ENCODE data around the gene FASTKD3. TPM values are rescaled to one million over a fixed set of nuclear protein-coding genes. Genes with fewer than 3 reads are reported as not detected.

FASTKD3 gene
- total RNA-seq, 2 experiments from 2014 or later: 4.0 to 7.7 TPM

DNA sequence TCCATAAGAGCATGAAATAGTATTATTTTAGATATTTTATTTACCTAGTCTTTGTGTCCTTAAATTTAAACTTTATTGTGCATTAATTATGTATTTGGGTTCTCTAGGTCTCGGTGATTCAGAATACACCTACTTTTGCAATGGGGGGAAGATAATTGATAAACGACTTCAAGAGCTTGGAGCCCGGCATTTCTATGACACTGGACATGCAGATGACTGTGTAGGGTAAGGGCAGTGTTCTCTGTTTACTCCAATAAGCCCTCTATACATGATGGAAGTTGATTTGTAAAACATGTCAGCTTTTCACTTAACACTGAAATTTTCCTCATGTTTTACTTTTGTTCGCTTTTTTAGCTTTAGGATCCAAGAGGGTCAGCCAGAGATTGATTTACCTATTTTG, 6.3 kb upstream of the FASTKD3 start:
- intact Hi-C loops (cut with micrococcal nuclease): loop anchor here (10.0 kb wide), 1 partner anchor 580 kb away; no protein-coding TSS in a partner anchor
- DNase-seq: no peak
- Mint-ChIP-seq H3K27me3 (ENCODE audit: low read depth) (no peaks in the 10 kb centered on the region), H3K36me3 (ENCODE audit: low read depth) (peaks cover 52% of the 10 kb centered on the region), H3K4me1 (ENCODE audit: low read depth) (peaks cover 71% of the 10 kb centered on the region), H3K4me3 (no peak overlapping the region), H3K27ac (no peak overlapping the region), H3K9me3 (no peaks in the 10 kb centered on the region)
- CTCF ChIA-PET: interaction anchor here (3.2 kb wide), 1 partner anchor 11 kb away, joined by 15 read pairs; no protein-coding TSS in a partner anchor

DNA sequence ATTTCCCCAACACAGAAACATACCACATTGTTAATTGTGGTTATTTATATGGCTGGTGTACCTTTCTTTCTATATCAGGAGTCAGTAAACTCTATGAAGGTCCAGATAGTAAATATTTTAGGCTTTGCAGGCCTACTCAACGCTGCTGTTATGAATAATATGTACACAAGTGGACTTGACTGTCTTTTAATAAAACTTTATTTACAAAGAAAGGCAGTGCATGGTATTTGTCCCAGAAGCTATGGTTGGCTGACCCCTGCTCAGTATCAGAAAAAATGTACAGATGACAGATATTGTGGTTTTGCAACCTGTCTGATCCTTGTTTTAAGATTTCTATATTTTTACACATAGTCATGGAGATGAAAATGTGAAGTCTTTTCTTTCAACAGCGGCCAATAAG, 5.8 kb upstream of the FASTKD3 start:
- no peaks in the 10 kb centered on the region for H3K9me3 Mint-ChIP-seq
- H3K36me3 Mint-ChIP-seq (ENCODE audit: low read depth): peaks cover 48% of the 10 kb centered on the region
- intact Hi-C loops (cut with micrococcal nuclease): loop anchor here (5.0 to 10.0 kb wide), 2 partner anchors 580 to 1497 kb away; partner anchors contain the start of gene MED10
- H3K27ac Mint-ChIP-seq: no peak overlapping the region
- peaks cover 75% of the 10 kb centered on the region for H3K4me1 Mint-ChIP-seq (ENCODE audit: low read depth)
- DNase-seq: no peak
- no peaks in the 10 kb centered on the region for H3K27me3 Mint-ChIP-seq (ENCODE audit: low read depth)
- H3K4me3 Mint-ChIP-seq: no peak overlapping the region
- CTCF ChIA-PET: interaction anchor here (1.1 to 3.2 kb wide), 2 partner anchors 11 to 18 kb away, joined by 4 to 15 read pairs; no protein-coding TSS in a partner anchor

DNA sequence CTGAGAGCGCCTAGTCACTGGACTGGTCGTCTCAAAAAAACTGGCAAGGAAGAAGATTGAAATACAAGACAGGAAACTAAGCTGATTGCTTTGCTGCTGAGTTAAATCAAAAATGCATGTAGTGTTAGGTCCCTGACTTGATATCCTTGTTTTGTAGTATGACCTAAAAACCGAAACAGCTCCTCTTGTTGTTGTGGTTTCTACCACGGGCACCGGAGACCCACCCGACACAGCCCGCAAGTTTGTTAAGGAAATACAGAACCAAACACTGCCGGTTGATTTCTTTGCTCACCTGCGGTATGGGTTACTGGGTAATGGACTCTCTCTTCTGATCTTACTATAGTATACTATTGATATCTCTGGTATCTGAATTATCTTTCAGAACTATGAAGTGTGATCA, 4.4 kb upstream of the FASTKD3 start:
- CTCF ChIA-PET: interaction anchor here (0.9 to 1.8 kb wide), 4 partner anchors 8 to 16 kb away, joined by 3 to 5 read pairs (median 4); no protein-coding TSS in a partner anchor
- Mint-ChIP-seq H3K9me3 (no peaks in the 10 kb centered on the region), H3K27ac (no peak overlapping the region), H3K4me3 (peak overlapping the region; percentile 2), H3K27me3 (ENCODE audit: low read depth) (no peaks in the 10 kb centered on the region), H3K36me3 (ENCODE audit: low read depth) (peaks cover 48% of the 10 kb centered on the region), H3K4me1 (ENCODE audit: low read depth) (peaks cover 64% of the 10 kb centered on the region)
- DNase-seq: peak; percentile 46
- intact Hi-C loops (cut with micrococcal nuclease): loop anchor here (5.0 to 10.0 kb wide), 2 partner anchors 582 to 1496 kb away; partner anchors contain the start of gene MED10

DNA sequence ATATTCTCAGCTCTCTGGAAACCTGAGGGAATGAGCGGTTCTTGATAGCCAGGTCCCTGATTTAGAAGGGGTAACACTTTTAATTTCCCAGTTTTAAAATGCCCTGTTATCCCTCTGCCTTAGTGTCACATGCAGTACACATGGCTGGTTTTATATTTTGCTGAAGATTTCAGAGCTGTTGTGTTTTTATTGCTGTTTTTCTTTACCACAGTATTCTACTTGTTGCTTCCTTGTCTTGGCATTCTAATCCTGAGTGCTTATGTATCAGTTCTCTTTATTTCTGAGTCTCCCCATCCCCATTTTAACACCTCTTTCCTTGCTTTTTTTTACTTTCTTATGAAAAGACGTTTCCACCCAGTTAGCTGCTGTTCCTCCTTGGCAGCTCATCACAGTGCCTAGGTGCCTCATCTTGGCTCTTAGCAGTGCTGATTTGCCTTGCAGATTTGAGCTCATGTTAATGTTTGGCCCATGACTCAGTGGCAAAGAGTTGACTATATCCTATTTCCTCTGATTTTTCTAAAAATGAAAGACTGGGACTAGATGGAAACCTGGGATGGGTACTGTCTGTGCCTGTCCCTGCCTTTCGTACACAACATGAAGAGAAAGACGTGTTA, 3.8 kb upstream of the FASTKD3 start:
- Mint-ChIP-seq H3K9me3 (no peaks in the 10 kb centered on the region), H3K4me1 (ENCODE audit: low read depth) (peaks cover 60% of the 10 kb centered on the region), H3K27me3 (ENCODE audit: low read depth) (no peaks in the 10 kb centered on the region), H3K36me3 (ENCODE audit: low read depth) (peaks cover 42% of the 10 kb centered on the region), H3K27ac (no peak overlapping the region), H3K4me3 (peak overlapping the region; percentile 2)
- CTCF ChIA-PET: interaction anchor here (0.9 to 1.8 kb wide), 3 partner anchors 9 to 16 kb away, joined by 3 to 5 read pairs (median 4); no protein-coding TSS in a partner anchor
- no peak for DNase-seq
- intact Hi-C loops (cut with micrococcal nuclease): loop anchor here (5.0 to 10.0 kb wide), 2 partner anchors 582 to 1495 kb away; partner anchors contain the start of gene MED10

DNA sequence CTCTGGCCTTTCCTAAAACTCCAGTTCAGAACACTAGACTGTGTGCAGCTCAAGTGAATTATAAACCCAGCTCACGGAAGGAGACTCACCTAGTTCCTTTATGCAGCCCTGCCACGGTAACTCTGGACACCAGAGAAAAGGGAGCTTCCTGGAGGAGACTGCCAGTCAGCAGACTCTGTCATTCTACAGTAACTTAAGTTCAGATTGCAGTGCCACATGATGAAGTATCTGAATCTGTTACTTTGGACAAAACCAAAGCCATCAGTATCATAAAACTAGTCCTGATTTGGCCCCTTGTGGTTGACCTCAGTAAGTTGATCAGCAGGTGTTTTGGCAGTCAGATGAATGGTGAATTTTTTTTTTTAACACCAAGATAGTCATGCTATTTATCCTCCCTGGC, 2.8 kb upstream of the FASTKD3 start:
- CTCF ChIA-PET: interaction anchor here (1.8 kb wide), 1 partner anchor 14 kb away, joined by 5 read pairs; no protein-coding TSS in a partner anchor
- intact Hi-C loops (cut with micrococcal nuclease): loop anchor here (5.0 to 10.0 kb wide), 2 partner anchors 583 to 1494 kb away; partner anchors contain the start of gene MED10
- DNase-seq: no peak
- Mint-ChIP-seq H3K4me1 (ENCODE audit: low read depth) (peaks cover 62% of the 10 kb centered on the region), H3K36me3 (ENCODE audit: low read depth) (peaks cover 38% of the 10 kb centered on the region), H3K27me3 (ENCODE audit: low read depth) (no peaks in the 10 kb centered on the region), H3K27ac (no peak overlapping the region), H3K4me3 (no peak overlapping the region), H3K9me3 (no peaks in the 10 kb centered on the region)

DNA sequence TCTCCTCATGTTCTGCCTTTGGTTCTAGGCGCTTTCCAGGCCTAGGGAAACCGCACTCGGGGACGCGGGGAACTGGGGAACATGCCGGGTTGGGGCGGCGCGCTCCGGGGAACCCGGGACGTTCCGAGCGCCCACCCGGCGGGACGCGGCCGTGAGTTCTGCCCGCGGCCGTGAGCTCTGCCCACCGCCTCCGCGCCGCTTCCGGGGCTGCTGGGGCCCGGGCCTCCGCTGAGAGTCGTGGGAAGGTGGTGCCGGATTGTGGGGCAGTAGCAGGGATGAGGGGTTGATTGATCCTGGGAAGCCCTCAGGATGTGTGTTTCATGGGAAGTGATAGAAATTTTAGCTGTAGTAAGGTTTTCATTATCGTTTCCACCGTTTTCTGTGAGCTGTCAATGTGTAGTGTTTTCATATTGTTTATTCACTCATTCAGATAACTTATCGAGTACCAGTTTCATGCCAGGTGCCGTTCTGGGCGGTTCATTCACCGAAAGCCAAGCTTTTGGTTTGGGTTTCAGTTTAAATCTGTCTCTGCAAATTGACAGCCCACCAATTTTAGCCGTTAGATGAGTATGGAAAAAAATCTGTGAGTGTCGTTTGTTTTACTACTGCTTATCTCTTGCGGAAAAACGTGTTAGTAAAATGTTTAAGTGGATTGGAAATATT, 774 bp upstream of the FASTKD3 start:
- peaks cover 34% of the 10 kb centered on the region for H3K36me3 Mint-ChIP-seq (ENCODE audit: low read depth)
- H3K4me3 Mint-ChIP-seq: peak overlapping the region; percentile 96
- H3K27ac Mint-ChIP-seq: peak overlapping the region; percentile 82
- H3K9me3 Mint-ChIP-seq: no peaks in the 10 kb centered on the region
- no peaks in the 10 kb centered on the region for H3K27me3 Mint-ChIP-seq (ENCODE audit: low read depth)
- H3K4me1 Mint-ChIP-seq (ENCODE audit: low read depth): peaks cover 67% of the 10 kb centered on the region
- intact Hi-C loops (cut with micrococcal nuclease): loop anchor here (1.0 to 10.0 kb wide), 6 partner anchors 9 to 1492 kb away; partner anchors contain the start of genes MED10, NSUN2, SRD5A1 and TENT4A
- CTCF ChIA-PET: interaction anchor here (1.4 to 2.9 kb wide), 2 partner anchors 11 to 18 kb away, joined by 3 to 12 read pairs; no protein-coding TSS in a partner anchor
- DNase-seq: peak; percentile 49

DNA sequence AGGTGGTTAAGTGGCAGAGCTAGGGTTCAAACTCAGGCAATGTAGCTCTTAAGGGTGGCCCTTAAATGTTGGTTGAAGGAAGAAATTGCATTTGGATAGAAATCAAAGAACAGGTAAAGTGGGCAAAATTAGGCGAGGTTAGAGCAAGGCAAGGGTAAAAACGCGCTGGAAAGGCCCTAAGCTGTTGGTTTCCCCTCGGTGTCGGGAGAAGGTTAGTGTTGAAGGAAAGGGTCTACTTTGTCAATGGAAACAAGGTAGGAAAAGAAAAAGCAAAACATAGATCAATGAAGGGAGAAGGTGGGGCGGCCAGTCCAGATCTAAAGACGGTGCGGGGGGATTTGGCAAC, 431 bp downstream of the FASTKD3 start:
- no peaks in the 10 kb centered on the region for H3K27me3 Mint-ChIP-seq (ENCODE audit: low read depth)
- DNase-seq: no peak
- H3K36me3 Mint-ChIP-seq (ENCODE audit: low read depth): peaks cover 32% of the 10 kb centered on the region
- peaks cover 60% of the 10 kb centered on the region for H3K4me1 Mint-ChIP-seq (ENCODE audit: low read depth)
- intact Hi-C loops (cut with micrococcal nuclease): loop anchor here (2.0 kb wide), 2 partner anchors 1040 to 1156 kb away; partner anchors contain the start of gene TENT4A
- H3K9me3 Mint-ChIP-seq: no peaks in the 10 kb centered on the region
- H3K27ac Mint-ChIP-seq: peak overlapping the region; percentile 72
- H3K4me3 Mint-ChIP-seq: peak overlapping the region; percentile 96
- CTCF ChIA-PET: interaction anchor here (0.7 to 2.9 kb wide), 3 partner anchors 12 to 1586 kb away, joined by 3 to 12 read pairs (median 3); no protein-coding TSS in a partner anchor

DNA sequence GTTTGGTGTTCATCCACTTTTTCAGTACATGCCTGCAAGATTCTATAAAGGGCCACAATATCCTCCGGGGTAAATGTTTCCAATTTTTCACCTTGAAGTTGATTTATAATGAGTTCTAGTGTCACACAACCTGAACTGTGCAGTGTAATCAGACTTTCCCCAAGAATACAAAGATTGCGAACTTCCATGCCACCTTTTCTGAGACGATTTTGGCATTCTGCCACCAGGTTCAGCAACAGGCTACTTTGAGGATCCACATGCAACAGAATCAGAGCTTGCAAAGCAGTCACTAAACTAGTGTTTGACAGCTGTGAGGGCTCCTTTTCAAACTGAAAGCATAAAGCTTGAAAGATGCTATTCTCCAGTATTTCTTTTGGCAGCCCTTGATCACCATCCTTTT, 1.6 kb downstream of the FASTKD3 start:
- Mint-ChIP-seq H3K4me1 (ENCODE audit: low read depth) (peaks cover 49% of the 10 kb centered on the region), H3K4me3 (no peak overlapping the region), H3K36me3 (ENCODE audit: low read depth) (peaks cover 30% of the 10 kb centered on the region), H3K27ac (no peak overlapping the region), H3K27me3 (ENCODE audit: low read depth) (no peaks in the 10 kb centered on the region), H3K9me3 (no peaks in the 10 kb centered on the region)
- CTCF ChIA-PET: interaction anchor here (2.9 kb wide), 1 partner anchor 20 kb away, joined by 12 read pairs; no protein-coding TSS in a partner anchor
- intact Hi-C loops (cut with micrococcal nuclease): no loop called here
- no peak for DNase-seq

DNA sequence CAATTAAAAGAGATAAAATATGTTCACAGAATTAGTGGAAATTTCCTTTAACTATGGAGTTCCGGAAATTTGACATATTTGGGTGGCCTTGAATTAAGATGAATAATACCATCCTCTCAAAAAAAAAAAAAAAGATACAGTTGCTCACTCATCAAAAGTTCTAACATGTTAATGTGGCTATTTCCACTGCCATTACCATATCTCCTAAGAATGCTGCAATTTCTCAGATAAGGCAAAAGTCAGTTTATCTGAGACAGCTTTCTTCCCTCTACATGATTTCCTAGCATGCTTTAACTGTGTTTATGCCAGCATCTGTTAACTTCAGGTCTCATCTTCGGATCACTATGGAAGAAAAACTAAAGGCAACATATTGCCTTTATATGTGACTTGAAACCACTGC, 2.6 kb downstream of the FASTKD3 start:
- Mint-ChIP-seq H3K4me1 (ENCODE audit: low read depth) (peaks cover 38% of the 10 kb centered on the region), H3K9me3 (no peaks in the 10 kb centered on the region), H3K27me3 (ENCODE audit: low read depth) (no peaks in the 10 kb centered on the region), H3K27ac (no peak overlapping the region), H3K4me3 (no peak overlapping the region), H3K36me3 (ENCODE audit: low read depth) (peaks cover 33% of the 10 kb centered on the region)
- no peak for DNase-seq
- CTCF ChIA-PET: no interaction called here
- intact Hi-C loops (cut with micrococcal nuclease): no loop called here

DNA sequence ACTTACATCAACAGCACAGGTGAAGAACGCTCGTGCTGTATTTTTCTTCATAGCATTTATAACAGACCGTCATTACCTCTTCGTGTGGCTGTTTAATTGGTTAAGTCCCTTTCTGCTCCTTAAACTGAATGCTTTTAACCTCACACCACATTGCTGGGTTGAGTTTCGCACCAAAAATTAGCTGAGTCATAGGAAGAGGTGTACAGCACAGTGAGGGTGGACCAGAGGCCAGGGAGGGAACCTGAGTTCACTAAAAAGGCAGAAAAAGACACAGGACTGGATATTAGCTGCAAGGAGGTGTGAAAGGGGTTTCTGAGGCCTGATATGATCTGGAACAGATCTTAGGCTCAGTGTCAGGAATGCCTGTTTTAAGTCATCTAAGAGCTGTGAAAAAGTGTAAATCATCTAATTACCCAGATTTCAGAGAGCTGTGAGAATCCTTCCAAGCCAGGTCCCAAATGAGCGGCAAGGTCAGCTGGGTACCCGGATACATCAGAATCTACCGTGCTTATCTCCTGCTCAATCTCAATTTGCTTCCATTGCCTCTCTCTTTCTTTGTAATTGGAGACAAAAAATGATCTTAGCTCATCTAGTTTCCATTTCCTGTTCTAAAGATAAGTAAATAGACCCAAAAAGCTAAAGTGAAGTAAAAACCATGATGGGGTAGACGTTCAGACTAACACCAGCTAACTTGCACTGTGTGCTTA, 10.8 kb downstream of the FASTKD3 start:
- CTCF ChIA-PET: interaction anchor here (0.7 to 3.1 kb wide), 7 partner anchors 8 to 74 kb away, joined by 3 to 12 read pairs (median 4); partner anchors contain the start of genes FASTKD3 and MTRR
- no peak for DNase-seq
- Mint-ChIP-seq H3K36me3 (ENCODE audit: low read depth) (peaks cover 24% of the 10 kb centered on the region), H3K4me3 (no peak overlapping the region), H3K4me1 (ENCODE audit: low read depth) (peaks cover 16% of the 10 kb centered on the region), H3K9me3 (no peaks in the 10 kb centered on the region), H3K27me3 (ENCODE audit: low read depth) (no peaks in the 10 kb centered on the region), H3K27ac (peak overlapping the region; percentile 39)
- intact Hi-C loops (cut with micrococcal nuclease): loop anchor here (2.0 to 5.0 kb wide), 3 partner anchors 103 to 1091 kb away; no protein-coding TSS in a partner anchor

DNA sequence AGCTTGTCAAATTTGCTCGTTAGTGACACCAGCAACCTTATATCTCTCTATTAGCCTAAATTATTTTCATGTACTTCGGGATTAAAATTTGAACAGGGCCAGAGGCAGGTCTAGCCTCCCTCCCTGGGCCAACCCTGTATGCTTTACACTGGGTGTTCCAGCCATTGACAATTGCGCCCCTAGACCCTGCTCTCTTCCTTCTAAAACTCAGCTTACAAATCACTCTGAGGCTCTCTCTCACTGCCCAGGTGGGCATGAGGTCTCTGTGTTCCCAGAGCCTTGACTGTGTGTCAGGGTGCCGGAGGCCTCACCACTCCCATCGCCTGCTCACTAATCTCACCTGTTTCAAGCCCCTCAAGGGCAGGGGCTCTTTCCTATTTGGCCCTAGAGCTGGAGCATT, 11.5 kb downstream of the FASTKD3 start:
- intact Hi-C loops (cut with micrococcal nuclease): loop anchor here (2.0 to 5.0 kb wide), 3 partner anchors 103 to 1090 kb away; no protein-coding TSS in a partner anchor
- no peaks in the 10 kb centered on the region for H3K9me3 Mint-ChIP-seq
- H3K36me3 Mint-ChIP-seq (ENCODE audit: low read depth): peaks cover 23% of the 10 kb centered on the region
- CTCF ChIA-PET: interaction anchor here (1.3 to 3.1 kb wide), 4 partner anchors 12 to 30 kb away, joined by 4 to 12 read pairs (median 4); no protein-coding TSS in a partner anchor
- no peak for DNase-seq
- H3K4me3 Mint-ChIP-seq: no peak overlapping the region
- no peak overlapping the region for H3K27ac Mint-ChIP-seq
- no peaks in the 10 kb centered on the region for H3K27me3 Mint-ChIP-seq (ENCODE audit: low read depth)
- H3K4me1 Mint-ChIP-seq (ENCODE audit: low read depth): peaks cover 19% of the 10 kb centered on the region

All from activated naive CD4-positive, alpha-beta T cell treated with anti-CD3 and anti-CD28 coated beads for 36 hours (primary cell).